KMS-11 (cell line): ENCODE data around the gene DNM1.

Source experiments
- H2AFZ ChIP-seq: fragments of 200-600 bp; sonication (generic); 2 replicates; pipeline ENCODE4 v1.6.1; 2016; ENCODE audit warnings: antibody characterized with exemption, mixed run types, low read depth
- H3K27ac ChIP-seq: fragments of 200-600 bp; sonication (generic); 2 replicates; pipeline ENCODE4 v1.6.1; 2016; ENCODE audit warnings: mild to moderate bottlenecking, mixed run types
- H3K27me3 ChIP-seq: fragments of 200-600 bp; sonication (generic); 2 replicates; pipeline ENCODE4 v1.6.1; 2017; ENCODE audit warnings: mild to moderate bottlenecking, low read depth, mixed run types, moderate library complexity; ENCODE audit not compliant: insufficient read depth
- H3K36me3 ChIP-seq: fragments of 200-600 bp; sonication (generic); 2 replicates; pipeline ENCODE4 v1.6.1; 2017; ENCODE audit warnings: mild to moderate bottlenecking, mixed run types; ENCODE audit not compliant: insufficient read depth
- H3K4me1 ChIP-seq: fragments of 200-600 bp; sonication (generic); 2 replicates; pipeline ENCODE4 v1.6.1; 2016; ENCODE audit warnings: mild to moderate bottlenecking, low read depth, mixed run types; ENCODE audit not compliant: poor library complexity, severe bottlenecking
- H3K4me2 ChIP-seq: fragments of 200-600 bp; sonication (generic); 2 replicates; pipeline ENCODE4 v1.7.0; 2016; ENCODE audit warnings: mild to moderate bottlenecking, mixed run types
- H3K4me3 ChIP-seq: fragments of 200-600 bp; sonication (generic); IDR thresholded peaks from 2 replicates; pipeline ENCODE4 v1.6.1; 2017; ENCODE audit warnings: low read depth, low read length, mixed read lengths; ENCODE audit not compliant: insufficient read depth
- H3K79me2 ChIP-seq: fragments of 200-600 bp; sonication (generic); 2 replicates; pipeline ENCODE4 v1.6.1; 2016; ENCODE audit warnings: low read depth, mixed run types; ENCODE audit not compliant: insufficient read depth
- H3K9ac ChIP-seq: fragments of 200-600 bp; sonication (generic); 2 replicates; pipeline ENCODE4 v1.6.1; 2016; ENCODE audit warnings: mild to moderate bottlenecking, mixed run types
- H4K20me1 ChIP-seq: fragments of 200-600 bp; sonication (generic); 2 replicates; pipeline ENCODE4 v1.6.1; 2016; ENCODE audit warnings: mild to moderate bottlenecking, mixed run types; ENCODE audit not compliant: insufficient read depth
- CTCF ChIP-seq: fragments of 200-600 bp; sonication (generic); conservative IDR thresholded peaks from 2 replicates; pipeline ENCODE4 v1.6.1; 2017; ENCODE audit warnings: low read depth, mild to moderate bottlenecking, antibody characterized with exemption, low read length, moderate library complexity, mixed read lengths

DNM1 gene

GRCh38 chr9:128250839-128251731, 47.9 kb downstream of the DNM1 start:
- H3K36me3 ChIP-seq, result no peaks in the 10 kb centered on the region
- H3K27ac ChIP-seq, result no peak overlapping the region
- no peaks in the 10 kb centered on the region for H3K79me2 ChIP-seq
- H3K4me3 ChIP-seq, result no peak overlapping the region
- peak overlapping the region; percentile 92 for H3K4me2 ChIP-seq
- H2AFZ ChIP-seq, result peak overlapping the region; percentile 75
- peaks cover 5% of the 10 kb centered on the region for H3K4me1 ChIP-seq
- no peak overlapping the region for H3K9ac ChIP-seq
- no peak for TF ChIP-seq CTCF
- no peaks in the 10 kb centered on the region for H4K20me1 ChIP-seq
- peaks cover 17% of the 10 kb centered on the region for H3K27me3 ChIP-seq

- H3K4me2 ChIP-seq, result no peak overlapping the region
- no peak overlapping the region for H3K27ac ChIP-seq
- no peaks in the 10 kb centered on the region for H3K79me2 ChIP-seq
- H3K4me3 ChIP-seq, result no peak overlapping the region
- TF ChIP-seq CTCF, result no peak
- no peaks in the 10 kb centered on the region for H3K36me3 ChIP-seq
- H3K9ac ChIP-seq, result no peak overlapping the region
- no peaks in the 10 kb centered on the region for H4K20me1 ChIP-seq
- H3K4me1 ChIP-seq, result peaks cover 5% of the 10 kb centered on the region
- no peak overlapping the region for H2AFZ ChIP-seq
- peaks cover 17% of the 10 kb centered on the region for H3K27me3 ChIP-seq
Observed at GRCh38 chr9:128251732-128252100, 48.5 kb downstream of the DNM1 start.

- Histone ChIP-seq H3K36me3 (no peaks in the 10 kb centered on the region), H3K27ac (no peak overlapping the region), H3K9ac (no peak overlapping the region), H2AFZ (no peak overlapping the region), H3K4me3 (no peak overlapping the region), H3K4me1 (peaks cover 5% of the 10 kb centered on the region), H4K20me1 (no peaks in the 10 kb centered on the region), H3K27me3 (peaks cover 13% of the 10 kb centered on the region; the same call in 1 of the 2 replicates), H3K4me2 (no peak overlapping the region), H3K79me2 (no peaks in the 10 kb centered on the region)
- no peak for TF ChIP-seq CTCF
Observed at GRCh38 chr9:128252317-128253139, 49.3 kb downstream of the DNM1 start.

- H3K4me1 ChIP-seq, result peaks cover 5% of the 10 kb centered on the region
- no peaks in the 10 kb centered on the region for H4K20me1 ChIP-seq
- no peak overlapping the region for H3K27ac ChIP-seq
- H2AFZ ChIP-seq, result no peak overlapping the region
- no peak overlapping the region for H3K4me2 ChIP-seq
- H3K36me3 ChIP-seq, result no peaks in the 10 kb centered on the region
- H3K4me3 ChIP-seq, result no peak overlapping the region
- no peak overlapping the region for H3K9ac ChIP-seq
- TF ChIP-seq CTCF, result no peak
- H3K27me3 ChIP-seq, result peaks cover 13% of the 10 kb centered on the region; the same call in 1 of the 2 replicates
- H3K79me2 ChIP-seq, result no peaks in the 10 kb centered on the region
Observed at GRCh38 chr9:128253140-128253990, 50.2 kb downstream of the DNM1 start.
